22Rv1 (cell line): Measurements from ENCODE around the gene UACA.
"Not testable (repeated sequence)": the region's sequence is repeated elsewhere in the genome, so short reads cannot be mapped to it uniquely, and the experiment has no call there.

Experiments
- H3K27ac ChIP-seq: fragments of 450-650 bp; 2 replicates; pipeline ENCODE4 v1.5.1; 2017
- ZFX ChIP-seq: fragments of 450-650 bp; IDR thresholded peaks from 2 replicates; pipeline ENCODE4 v1.6.1; 2017; ENCODE audit warnings: antibody characterized with exemption, borderline replicate concordance
- TF ChIP-seq, protein P1 (sequence below): fragments of 450-650 bp; IDR thresholded peaks from 2 replicates; pipeline ENCODE4 v1.5.1; 2017; ENCODE audit warnings: mild to moderate bottlenecking

The UACA gene

DNA sequence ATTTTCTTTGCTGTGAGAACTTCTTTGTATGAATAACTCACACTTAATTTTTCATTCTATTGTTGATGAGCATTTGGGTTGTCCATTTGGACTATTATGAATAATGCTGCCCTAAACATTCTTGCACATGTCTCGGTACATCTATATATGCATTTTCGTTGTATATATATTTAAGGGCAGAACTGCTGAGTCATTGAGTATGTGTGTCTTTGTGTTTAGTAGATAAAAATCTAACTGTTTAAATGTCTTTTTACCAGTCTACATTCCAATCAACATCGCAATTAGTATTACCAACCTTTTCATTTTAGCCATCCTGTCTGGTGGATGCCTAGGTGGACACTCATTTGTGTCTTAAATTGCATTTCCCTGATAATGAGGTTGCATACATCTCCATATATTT lies 144.4 kb downstream of the UACA start:
- H3K27ac ChIP-seq, result no peak overlapping the region
- no peak for TF ChIP-seq ZFX
- TF ChIP-seq, protein P1, sequence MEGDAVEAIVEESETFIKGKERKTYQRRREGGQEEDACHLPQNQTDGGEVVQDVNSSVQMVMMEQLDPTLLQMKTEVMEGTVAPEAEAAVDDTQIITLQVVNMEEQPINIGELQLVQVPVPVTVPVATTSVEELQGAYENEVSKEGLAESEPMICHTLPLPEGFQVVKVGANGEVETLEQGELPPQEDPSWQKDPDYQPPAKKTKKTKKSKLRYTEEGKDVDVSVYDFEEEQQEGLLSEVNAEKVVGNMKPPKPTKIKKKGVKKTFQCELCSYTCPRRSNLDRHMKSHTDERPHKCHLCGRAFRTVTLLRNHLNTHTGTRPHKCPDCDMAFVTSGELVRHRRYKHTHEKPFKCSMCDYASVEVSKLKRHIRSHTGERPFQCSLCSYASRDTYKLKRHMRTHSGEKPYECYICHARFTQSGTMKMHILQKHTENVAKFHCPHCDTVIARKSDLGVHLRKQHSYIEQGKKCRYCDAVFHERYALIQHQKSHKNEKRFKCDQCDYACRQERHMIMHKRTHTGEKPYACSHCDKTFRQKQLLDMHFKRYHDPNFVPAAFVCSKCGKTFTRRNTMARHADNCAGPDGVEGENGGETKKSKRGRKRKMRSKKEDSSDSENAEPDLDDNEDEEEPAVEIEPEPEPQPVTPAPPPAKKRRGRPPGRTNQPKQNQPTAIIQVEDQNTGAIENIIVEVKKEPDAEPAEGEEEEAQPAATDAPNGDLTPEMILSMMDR, result no peak

DNA sequence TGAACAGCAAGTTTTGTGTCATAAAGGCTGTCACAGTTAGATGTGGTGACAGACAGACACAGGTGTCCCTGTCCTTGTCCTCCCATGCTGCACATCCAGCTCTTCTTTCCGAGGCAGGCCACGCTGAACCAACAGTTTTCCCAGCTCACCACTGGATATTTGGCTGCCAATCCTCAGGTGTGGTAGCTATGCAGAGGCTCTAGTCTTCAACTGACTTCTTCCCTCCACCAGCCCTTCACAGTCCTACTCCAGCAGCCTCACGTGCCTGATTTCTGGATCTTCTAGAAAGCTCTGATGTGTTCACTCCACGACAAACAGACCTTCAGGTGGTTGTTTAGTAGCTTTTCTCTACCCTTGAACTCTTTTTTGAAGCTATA lies 145.5 kb downstream of the UACA start:
- no peak for TF ChIP-seq ZFX
- TF ChIP-seq, protein P1, result no peak
- no peak overlapping the region for H3K27ac ChIP-seq

DNA sequence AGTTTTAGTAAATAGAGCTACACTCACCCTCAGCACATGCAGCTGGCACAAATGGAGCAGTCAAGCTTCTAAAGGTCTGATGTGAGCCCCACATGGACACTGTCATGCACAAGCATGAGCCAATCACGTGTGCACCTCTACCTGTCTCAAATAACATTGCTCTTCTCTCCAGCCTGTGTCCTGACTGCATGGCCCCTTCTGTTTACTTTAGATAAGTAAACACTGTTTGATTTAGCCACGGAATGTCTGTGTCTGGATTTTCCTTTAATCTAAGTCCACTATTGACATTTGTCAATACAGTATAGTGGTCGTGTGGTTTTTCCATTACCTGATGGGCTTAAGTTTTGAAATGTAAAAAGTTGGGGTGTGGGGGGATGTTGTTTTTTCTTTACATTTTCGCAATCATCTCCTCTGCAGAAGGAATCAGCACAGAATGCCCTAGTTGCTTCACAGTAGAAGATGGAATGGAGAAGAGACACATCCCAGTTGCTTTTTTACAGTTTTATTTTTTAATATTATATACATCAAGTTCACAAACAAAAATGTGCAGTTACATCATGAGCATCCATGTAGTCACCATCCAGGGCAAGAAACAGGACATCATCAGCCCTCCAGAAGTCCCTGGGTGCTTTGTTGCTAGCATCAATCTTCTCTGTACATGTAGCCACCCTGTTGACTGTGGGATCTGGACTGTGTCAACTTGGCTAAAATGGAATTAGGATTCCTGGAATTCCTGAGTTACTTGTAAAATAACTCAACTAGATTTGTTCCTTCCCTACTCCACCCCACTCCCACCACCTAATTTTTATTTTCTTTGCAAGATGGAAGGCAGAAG lies 146.1 kb downstream of the UACA start:
- no peak overlapping the region for H3K27ac ChIP-seq
- TF ChIP-seq, protein P1, result no peak
- no peak for TF ChIP-seq ZFX

DNA sequence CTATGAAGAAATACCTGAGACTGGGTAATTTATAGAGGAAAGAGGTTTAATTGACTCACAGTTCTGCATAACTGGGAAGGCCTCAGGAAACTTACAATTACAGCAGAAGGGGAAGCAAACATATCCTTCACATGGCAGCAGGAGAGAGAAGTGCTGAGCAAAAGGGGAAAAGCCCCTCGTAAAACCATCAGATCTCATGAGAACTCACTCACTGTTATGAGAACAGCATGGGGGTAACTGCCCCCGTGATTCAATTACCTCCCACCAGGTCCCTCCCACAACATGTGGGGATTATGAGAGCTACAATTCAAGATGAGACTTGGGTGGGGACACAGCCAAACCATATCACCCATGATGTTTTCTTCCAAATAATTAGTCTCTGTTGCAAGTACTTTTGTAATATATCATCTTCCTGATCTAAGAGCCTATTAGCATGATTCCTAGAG lies 147.0 kb downstream of the UACA start:
- H3K27ac ChIP-seq, result not testable (repeated sequence)

DNA sequence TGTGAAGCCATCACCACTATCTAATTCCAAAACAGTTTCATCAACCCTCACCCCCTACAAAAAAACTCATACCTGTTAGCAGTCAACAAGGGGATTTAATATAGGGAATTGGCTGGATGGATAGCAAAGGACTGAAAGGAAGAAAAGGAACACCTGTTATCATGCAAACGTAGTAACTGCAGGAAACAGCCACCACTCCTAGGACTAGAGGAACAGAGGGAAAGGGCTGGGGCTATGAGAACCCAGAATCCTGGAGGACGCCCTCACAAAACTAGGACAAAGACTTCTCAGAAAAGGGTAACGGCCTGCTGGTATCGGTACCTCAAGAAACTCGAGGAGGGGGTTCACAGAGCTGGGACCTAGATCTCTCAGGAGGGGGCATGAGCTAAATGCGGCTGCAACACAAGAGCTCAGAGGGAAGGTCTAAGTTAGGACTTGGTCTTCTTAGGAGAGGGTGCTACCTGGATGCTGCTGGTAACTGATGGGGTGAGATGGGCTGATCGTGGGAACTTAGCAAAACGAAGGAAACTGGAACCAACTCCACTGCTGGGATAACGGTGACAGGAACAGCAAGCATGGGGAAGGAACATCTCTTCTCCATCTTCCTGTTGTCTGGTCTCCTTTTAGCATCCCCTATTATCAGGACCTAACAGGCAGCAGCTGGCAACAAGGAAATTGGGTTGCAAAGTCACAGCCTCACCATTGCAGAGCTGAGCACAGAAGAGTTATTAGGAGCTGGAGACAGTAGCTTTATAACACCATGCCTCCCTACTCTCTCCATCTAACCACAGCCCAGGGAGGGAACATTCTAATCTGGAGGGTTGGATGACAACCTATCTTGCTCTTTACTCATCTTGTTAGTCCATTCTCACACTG lies 147.7 kb downstream of the UACA start:
- H3K27ac ChIP-seq, result no peak overlapping the region
- no peak for TF ChIP-seq ZFX
- TF ChIP-seq, protein P1, result no peak

DNA sequence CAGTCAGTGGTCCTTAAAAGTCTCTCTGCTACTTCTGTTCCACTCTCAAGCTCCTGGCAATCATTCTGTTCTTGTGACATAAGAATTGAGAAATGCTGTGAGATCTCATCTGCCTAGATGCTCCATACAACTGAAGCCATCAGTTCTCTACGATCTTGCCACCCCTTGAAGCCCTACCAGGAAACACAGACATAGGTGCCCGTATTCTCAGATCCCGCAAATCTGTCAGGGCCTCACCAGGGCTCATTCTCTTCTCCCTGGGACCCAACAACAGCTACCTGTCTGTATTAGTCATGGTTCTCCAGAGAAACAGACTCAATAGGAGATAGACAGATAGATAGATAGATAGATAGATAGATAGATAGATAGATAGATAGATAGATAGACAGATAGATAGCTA lies 149.1 kb downstream of the UACA start:
- TF ChIP-seq ZFX, result no peak
- TF ChIP-seq, protein P1, result no peak
- no peak overlapping the region for H3K27ac ChIP-seq

DNA sequence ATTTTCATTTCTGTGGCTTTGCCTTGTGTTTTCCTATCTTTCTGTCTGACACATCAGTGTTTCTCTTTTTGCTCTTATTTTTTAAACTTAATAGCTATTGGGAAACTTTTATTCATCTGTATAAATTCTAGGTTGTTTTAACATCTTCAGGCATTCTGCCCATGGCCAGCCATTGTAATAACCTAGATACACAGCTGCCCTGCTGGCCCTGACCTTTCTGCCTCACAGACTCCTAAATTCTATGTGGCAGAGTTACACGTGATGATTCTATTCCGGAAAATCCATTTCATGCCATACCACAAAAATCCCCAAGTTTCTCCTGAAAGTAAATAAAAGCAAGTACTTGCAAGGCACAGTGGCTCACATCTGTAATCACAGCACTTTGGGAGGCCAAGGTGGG lies 150.1 kb downstream of the UACA start:
- no peak for TF ChIP-seq ZFX
- TF ChIP-seq, protein P1, result no peak
- no peak overlapping the region for H3K27ac ChIP-seq
